Measurements from ENCODE around the gene NLRC5.

Gene NLRC5

GRCh38 chr16:57115514-57116182 lies 126.3 kb downstream of the NLRC5 start:
- Mint-ChIP-seq H3K27ac (no peak overlapping the region), H3K36me3 (ENCODE audit: insufficient read depth) (peaks cover 15% of the 10 kb centered on the region), H3K27me3 (no peaks in the 10 kb centered on the region), H3K4me1 (ENCODE audit: low read depth in 2 of 2) (no peaks in the 10 kb centered on the region), H3K4me3 (no peak overlapping the region), H3K9me3 (no peaks in the 10 kb centered on the region)
- DNase-seq (no peak), ATAC-seq (replicated peaks) (no peak)

GRCh38 chr16:57118461-57119084 lies 129.2 kb downstream of the NLRC5 start:
- peak overlapping the region in 1 of 2 donors; percentile 79 for H3K27ac Mint-ChIP-seq
- no peaks in the 10 kb centered on the region for H3K27me3 Mint-ChIP-seq
- ATAC-seq (replicated peaks) (no peak), DNase-seq (no peak)
- H3K36me3 Mint-ChIP-seq (ENCODE audit: insufficient read depth): peaks cover 15% of the 10 kb centered on the region
- no peaks in the 10 kb centered on the region for H3K9me3 Mint-ChIP-seq
- H3K4me3 Mint-ChIP-seq: no peak overlapping the region
- H3K4me1 Mint-ChIP-seq (ENCODE audit: low read depth in 2 of 2): peaks cover under 1 to 1% of the 10 kb centered on the region in 2 donors

DNA sequence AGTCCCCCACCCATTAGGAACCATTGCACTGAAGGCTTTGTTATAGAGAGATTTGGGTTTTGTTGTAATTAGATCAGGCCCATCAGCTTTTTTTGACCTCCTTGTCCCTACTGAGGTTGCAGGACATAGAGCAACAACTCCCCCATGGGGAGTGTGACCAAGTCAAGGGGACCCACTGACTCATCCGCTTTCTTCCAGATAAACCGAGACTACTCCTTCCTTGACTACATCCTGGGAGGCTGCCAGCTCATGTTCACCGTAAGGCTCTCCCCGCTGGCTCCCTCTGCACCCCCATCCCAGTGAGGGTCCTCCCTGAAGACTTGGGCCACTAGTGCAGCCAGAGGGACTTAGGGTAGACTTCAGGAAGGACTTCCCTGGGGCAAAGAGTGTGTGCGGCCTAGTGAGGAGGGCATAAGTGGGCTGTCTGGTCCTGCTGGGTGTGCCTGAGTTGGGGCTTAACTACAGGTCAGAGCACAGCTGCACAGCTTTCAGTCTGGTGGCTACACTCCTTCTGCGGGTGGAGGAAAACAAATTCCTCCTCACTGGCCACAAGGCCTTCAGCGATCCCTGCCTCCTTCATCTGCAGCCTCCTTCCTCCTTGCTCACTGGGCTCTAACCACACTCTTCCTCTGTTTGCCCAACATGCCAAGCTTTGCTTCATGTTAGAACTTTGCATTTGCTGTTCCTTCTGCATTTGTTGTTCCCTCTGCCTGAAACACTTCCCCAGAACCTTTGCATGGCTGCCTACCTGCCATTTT lies 134.0 kb downstream of the NLRC5 start:
- ATAC-seq (replicated peaks) (no peak), DNase-seq (no peak)
- no peaks in the 10 kb centered on the region for H3K27me3 Mint-ChIP-seq
- H3K4me1 Mint-ChIP-seq (ENCODE audit: low read depth in 2 of 2): peaks cover 34 to 37% of the 10 kb centered on the region in 2 donors
- no peaks in the 10 kb centered on the region for H3K9me3 Mint-ChIP-seq
- H3K4me3 Mint-ChIP-seq: no peak overlapping the region
- H3K36me3 Mint-ChIP-seq (ENCODE audit: insufficient read depth): peaks cover 2% of the 10 kb centered on the region
- peak overlapping the region; percentile 56 to 84 for H3K27ac Mint-ChIP-seq

- ATAC-seq (replicated peaks) (no peak), DNase-seq (no peak)
- no peaks in the 10 kb centered on the region for H3K9me3 Mint-ChIP-seq
- H3K27ac Mint-ChIP-seq: peak overlapping the region; percentile 60 to 84
- H3K27me3 Mint-ChIP-seq: no peaks in the 10 kb centered on the region
- H3K4me3 Mint-ChIP-seq: peak overlapping the region in 1 of 2 donors; percentile 2
- H3K4me1 Mint-ChIP-seq (ENCODE audit: low read depth in 2 of 2): peaks cover 41 to 44% of the 10 kb centered on the region in 2 donors
- H3K36me3 Mint-ChIP-seq (ENCODE audit: insufficient read depth): no peaks in the 10 kb centered on the region
Observed at GRCh38 chr16:57123974-57124674, 134.8 kb downstream of the NLRC5 start.

- Mint-ChIP-seq H3K27ac (peak overlapping the region in 1 of 2 donors; percentile 72), H3K4me3 (no peak overlapping the region), H3K4me1 (ENCODE audit: low read depth in 2 of 2) (peaks cover 51 to 55% of the 10 kb centered on the region in 2 donors), H3K36me3 (ENCODE audit: insufficient read depth) (peaks cover 2% of the 10 kb centered on the region), H3K27me3 (no peaks in the 10 kb centered on the region), H3K9me3 (no peaks in the 10 kb centered on the region)
- ATAC-seq (replicated peaks) (no peak), DNase-seq (no peak)
Observed at GRCh38 chr16:57125376-57125775, 136.0 kb downstream of the NLRC5 start.

- no peak for ATAC-seq (replicated peaks)
- Mint-ChIP-seq H3K4me3 (peak overlapping the region in 1 of 2 donors; percentile 47), H3K4me1 (ENCODE audit: low read depth in 2 of 2) (peaks cover 56 to 59% of the 10 kb centered on the region in 2 donors), H3K36me3 (ENCODE audit: insufficient read depth) (peaks cover 3% of the 10 kb centered on the region), H3K27me3 (no peaks in the 10 kb centered on the region), H3K27ac (peak overlapping the region; percentile 56 to 89), H3K9me3 (no peaks in the 10 kb centered on the region)
- DNase-seq: no peak
Observed at GRCh38 chr16:57125969-57126368, 136.6 kb downstream of the NLRC5 start.

GRCh38 chr16:57126411-57126810 lies 137.1 kb downstream of the NLRC5 start:
- Mint-ChIP-seq H3K9me3 (no peaks in the 10 kb centered on the region), H3K27me3 (no peaks in the 10 kb centered on the region)

GRCh38 chr16:57127037-57127763 lies 137.8 kb downstream of the NLRC5 start:
- H3K27me3 Mint-ChIP-seq: no peaks in the 10 kb centered on the region

More at GRCh38 chr16:57126411-57126810, 137.1 kb downstream of the NLRC5 start:
- Mint-ChIP-seq H3K4me3 (peak overlapping the region; percentile 7 to 47), H3K4me1 (ENCODE audit: low read depth in 2 of 2) (peaks cover 60 to 62% of the 10 kb centered on the region in 2 donors), H3K36me3 (ENCODE audit: insufficient read depth) (peaks cover 3% of the 10 kb centered on the region), H3K27ac (peak overlapping the region; percentile 56 to 89)
- no peak for ATAC-seq (replicated peaks)
- no peak for DNase-seq

GRCh38 chr16:57127836-57128235 lies 138.5 kb downstream of the NLRC5 start:
- Mint-ChIP-seq H3K4me1 (ENCODE audit: low read depth in 2 of 2) (peaks cover 69 to 73% of the 10 kb centered on the region in 2 donors), H3K4me3 (peak overlapping the region; percentile 4 to 47), H3K27ac (peak overlapping the region; percentile 56 to 89), H3K36me3 (ENCODE audit: insufficient read depth) (peaks cover 3% of the 10 kb centered on the region), H3K9me3 (no peaks in the 10 kb centered on the region), H3K27me3 (no peaks in the 10 kb centered on the region)
- DNase-seq: no peak
- no peak for ATAC-seq (replicated peaks)

More at GRCh38 chr16:57127037-57127763, 137.8 kb downstream of the NLRC5 start:
- DNase-seq (no peak), ATAC-seq (replicated peaks) (peak; percentile 28)
- Mint-ChIP-seq H3K9me3 (no peaks in the 10 kb centered on the region), H3K4me3 (peak overlapping the region; percentile 7 to 47), H3K36me3 (ENCODE audit: insufficient read depth) (peaks cover 3% of the 10 kb centered on the region), H3K4me1 (ENCODE audit: low read depth in 2 of 2) (peaks cover 65 to 68% of the 10 kb centered on the region in 2 donors), H3K27ac (peak overlapping the region; percentile 56 to 89)

- Mint-ChIP-seq H3K9me3 (no peaks in the 10 kb centered on the region), H3K36me3 (ENCODE audit: insufficient read depth) (peaks cover 3% of the 10 kb centered on the region), H3K4me3 (peak overlapping the region; percentile 70 to 74), H3K27ac (peak overlapping the region; percentile 89 to 99), H3K4me1 (ENCODE audit: low read depth in 2 of 2) (peaks cover 72 to 75% of the 10 kb centered on the region in 2 donors), H3K27me3 (no peaks in the 10 kb centered on the region)
- peak; percentile 35 to 46 (median 44) for DNase-seq
- peak; percentile 89 for ATAC-seq (replicated peaks)
Observed at GRCh38 chr16:57128771-57129389, 139.5 kb downstream of the NLRC5 start.

DNA sequence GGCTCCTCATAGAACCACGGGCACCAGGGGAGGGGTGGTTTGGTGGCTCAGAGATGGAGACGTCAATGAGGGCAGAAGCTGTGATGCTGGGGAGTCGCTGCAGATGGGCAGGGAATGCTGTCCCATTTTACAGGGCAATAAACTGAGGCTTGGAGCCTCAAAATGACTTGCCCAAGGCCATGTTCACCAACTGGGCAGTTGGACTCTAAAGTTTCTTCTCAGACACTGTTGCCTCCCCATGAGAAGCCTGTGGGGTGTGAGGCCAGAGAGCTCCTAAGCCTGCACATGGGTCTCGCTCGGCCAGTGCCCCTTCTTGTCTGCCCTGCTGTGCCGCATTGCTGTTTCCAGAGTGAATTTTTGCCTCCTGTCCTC lies 141.6 kb downstream of the NLRC5 start:
- ATAC-seq (replicated peaks) (no peak), DNase-seq (no peak)
- H3K4me3 Mint-ChIP-seq: peak overlapping the region; percentile 74 to 87
- no peaks in the 10 kb centered on the region for H3K9me3 Mint-ChIP-seq
- H3K36me3 Mint-ChIP-seq (ENCODE audit: insufficient read depth): peaks cover 10% of the 10 kb centered on the region
- H3K27ac Mint-ChIP-seq: peak overlapping the region; percentile 89 to 99
- H3K4me1 Mint-ChIP-seq (ENCODE audit: low read depth in 2 of 2): peaks cover 80 to 82% of the 10 kb centered on the region in 2 donors
- H3K27me3 Mint-ChIP-seq: no peaks in the 10 kb centered on the region

DNA sequence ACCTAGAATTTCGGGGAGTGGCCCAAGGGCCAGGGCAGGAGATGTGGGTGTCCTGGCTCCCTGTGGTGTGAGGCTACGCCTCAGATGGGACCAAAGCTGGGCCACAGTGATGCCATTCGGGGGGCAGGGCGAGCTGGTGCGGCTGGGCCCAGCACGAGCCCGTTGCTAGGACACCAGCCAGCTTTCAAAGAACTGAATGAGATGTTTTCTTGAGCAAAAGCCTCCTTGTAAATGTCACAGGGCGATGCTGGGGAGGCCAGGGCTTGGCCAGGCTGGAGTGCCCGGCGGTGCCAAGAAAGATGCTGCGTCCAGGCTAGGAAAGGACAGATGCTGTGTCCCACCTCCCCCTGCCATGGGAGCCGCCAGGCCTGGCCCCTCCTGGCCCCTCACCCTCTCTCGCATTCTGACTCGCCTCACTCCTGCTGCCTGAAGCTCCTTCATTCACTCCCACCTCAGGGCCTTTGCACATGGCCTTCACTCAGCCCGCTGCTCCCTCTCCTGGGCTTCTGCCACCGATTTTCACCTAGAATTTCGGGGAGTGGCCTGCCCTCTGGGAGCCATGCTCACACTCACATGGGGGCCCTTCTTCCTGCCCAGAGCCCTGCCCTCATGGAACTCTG lies 142.1 kb downstream of the NLRC5 start:
- H3K27ac Mint-ChIP-seq: peak overlapping the region; percentile 89 to 99
- peaks cover 78 to 82% of the 10 kb centered on the region in 2 donors for H3K4me1 Mint-ChIP-seq (ENCODE audit: low read depth in 2 of 2)

More for the DNA sequence above, 142.1 kb downstream of the NLRC5 start:
- DNase-seq (no peak), ATAC-seq (replicated peaks) (no peak)
- Mint-ChIP-seq H3K27me3 (no peaks in the 10 kb centered on the region), H3K9me3 (no peaks in the 10 kb centered on the region), H3K36me3 (ENCODE audit: insufficient read depth) (peaks cover 14% of the 10 kb centered on the region), H3K4me3 (peak overlapping the region; percentile 74 to 87)
